Measurements from ENCODE around the gene TAGAP.

DNA sequence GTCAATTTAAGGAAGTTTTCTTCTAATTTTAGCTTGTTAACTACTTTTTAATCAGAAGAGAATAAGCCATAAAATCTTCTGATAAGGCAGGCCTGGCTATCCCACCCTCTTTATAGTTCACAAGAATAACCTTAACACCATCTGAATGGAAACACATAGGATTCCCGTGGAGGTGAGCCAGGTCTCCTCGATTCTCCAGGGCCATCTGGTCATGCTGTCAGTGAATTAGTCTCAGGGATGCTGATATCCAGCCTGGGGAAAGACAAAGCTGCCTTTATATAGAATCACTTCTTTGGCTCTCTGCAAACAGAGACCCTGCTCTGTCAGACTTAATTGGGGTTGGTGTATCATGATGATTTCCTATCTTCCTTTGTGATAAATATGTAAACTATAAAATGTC, 30.1 kb upstream of the TAGAP start:
- TF ChIP-seq, protein P1, sequence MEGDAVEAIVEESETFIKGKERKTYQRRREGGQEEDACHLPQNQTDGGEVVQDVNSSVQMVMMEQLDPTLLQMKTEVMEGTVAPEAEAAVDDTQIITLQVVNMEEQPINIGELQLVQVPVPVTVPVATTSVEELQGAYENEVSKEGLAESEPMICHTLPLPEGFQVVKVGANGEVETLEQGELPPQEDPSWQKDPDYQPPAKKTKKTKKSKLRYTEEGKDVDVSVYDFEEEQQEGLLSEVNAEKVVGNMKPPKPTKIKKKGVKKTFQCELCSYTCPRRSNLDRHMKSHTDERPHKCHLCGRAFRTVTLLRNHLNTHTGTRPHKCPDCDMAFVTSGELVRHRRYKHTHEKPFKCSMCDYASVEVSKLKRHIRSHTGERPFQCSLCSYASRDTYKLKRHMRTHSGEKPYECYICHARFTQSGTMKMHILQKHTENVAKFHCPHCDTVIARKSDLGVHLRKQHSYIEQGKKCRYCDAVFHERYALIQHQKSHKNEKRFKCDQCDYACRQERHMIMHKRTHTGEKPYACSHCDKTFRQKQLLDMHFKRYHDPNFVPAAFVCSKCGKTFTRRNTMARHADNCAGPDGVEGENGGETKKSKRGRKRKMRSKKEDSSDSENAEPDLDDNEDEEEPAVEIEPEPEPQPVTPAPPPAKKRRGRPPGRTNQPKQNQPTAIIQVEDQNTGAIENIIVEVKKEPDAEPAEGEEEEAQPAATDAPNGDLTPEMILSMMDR (IDR thresholded peaks at IDR 0.05), result no peak
- TF ChIP-seq, protein P2, sequence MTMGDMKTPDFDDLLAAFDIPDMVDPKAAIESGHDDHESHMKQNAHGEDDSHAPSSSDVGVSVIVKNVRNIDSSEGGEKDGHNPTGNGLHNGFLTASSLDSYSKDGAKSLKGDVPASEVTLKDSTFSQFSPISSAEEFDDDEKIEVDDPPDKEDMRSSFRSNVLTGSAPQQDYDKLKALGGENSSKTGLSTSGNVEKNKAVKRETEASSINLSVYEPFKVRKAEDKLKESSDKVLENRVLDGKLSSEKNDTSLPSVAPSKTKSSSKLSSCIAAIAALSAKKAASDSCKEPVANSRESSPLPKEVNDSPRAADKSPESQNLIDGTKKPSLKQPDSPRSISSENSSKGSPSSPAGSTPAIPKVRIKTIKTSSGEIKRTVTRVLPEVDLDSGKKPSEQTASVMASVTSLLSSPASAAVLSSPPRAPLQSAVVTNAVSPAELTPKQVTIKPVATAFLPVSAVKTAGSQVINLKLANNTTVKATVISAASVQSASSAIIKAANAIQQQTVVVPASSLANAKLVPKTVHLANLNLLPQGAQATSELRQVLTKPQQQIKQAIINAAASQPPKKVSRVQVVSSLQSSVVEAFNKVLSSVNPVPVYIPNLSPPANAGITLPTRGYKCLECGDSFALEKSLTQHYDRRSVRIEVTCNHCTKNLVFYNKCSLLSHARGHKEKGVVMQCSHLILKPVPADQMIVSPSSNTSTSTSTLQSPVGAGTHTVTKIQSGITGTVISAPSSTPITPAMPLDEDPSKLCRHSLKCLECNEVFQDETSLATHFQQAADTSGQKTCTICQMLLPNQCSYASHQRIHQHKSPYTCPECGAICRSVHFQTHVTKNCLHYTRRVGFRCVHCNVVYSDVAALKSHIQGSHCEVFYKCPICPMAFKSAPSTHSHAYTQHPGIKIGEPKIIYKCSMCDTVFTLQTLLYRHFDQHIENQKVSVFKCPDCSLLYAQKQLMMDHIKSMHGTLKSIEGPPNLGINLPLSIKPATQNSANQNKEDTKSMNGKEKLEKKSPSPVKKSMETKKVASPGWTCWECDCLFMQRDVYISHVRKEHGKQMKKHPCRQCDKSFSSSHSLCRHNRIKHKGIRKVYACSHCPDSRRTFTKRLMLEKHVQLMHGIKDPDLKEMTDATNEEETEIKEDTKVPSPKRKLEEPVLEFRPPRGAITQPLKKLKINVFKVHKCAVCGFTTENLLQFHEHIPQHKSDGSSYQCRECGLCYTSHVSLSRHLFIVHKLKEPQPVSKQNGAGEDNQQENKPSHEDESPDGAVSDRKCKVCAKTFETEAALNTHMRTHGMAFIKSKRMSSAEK (CRISPR knock-in tag; IDR thresholded peaks at IDR 0.05; ENCODE audit: borderline replicate concordance), result no peak
- TF ChIP-seq, protein P3, sequence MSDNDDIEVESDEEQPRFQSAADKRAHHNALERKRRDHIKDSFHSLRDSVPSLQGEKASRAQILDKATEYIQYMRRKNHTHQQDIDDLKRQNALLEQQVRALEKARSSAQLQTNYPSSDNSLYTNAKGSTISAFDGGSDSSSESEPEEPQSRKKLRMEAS (CRISPR knock-in tag; IDR thresholded peaks at IDR 0.05), result no peak
- TF ChIP-seq SMAD3 (CRISPR knock-in tag; IDR thresholded peaks at IDR 0.05; ENCODE audit: borderline replicate concordance), result no peak
- TF ChIP-seq, protein P4, sequence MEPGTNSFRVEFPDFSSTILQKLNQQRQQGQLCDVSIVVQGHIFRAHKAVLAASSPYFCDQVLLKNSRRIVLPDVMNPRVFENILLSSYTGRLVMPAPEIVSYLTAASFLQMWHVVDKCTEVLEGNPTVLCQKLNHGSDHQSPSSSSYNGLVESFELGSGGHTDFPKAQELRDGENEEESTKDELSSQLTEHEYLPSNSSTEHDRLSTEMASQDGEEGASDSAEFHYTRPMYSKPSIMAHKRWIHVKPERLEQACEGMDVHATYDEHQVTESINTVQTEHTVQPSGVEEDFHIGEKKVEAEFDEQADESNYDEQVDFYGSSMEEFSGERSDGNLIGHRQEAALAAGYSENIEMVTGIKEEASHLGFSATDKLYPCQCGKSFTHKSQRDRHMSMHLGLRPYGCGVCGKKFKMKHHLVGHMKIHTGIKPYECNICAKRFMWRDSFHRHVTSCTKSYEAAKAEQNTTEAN (CRISPR knock-in tag; IDR thresholded peaks at IDR 0.05), result no peak
- no peak for TF ChIP-seq NFYB (CRISPR knock-in tag; conservative IDR thresholded peaks at IDR 0.05; ENCODE audit: low read depth)
- TF ChIP-seq FOXP1 (CRISPR knock-in tag; IDR thresholded peaks at IDR 0.05; ENCODE audit: borderline replicate concordance), result no peak
- TF ChIP-seq, protein P5, sequence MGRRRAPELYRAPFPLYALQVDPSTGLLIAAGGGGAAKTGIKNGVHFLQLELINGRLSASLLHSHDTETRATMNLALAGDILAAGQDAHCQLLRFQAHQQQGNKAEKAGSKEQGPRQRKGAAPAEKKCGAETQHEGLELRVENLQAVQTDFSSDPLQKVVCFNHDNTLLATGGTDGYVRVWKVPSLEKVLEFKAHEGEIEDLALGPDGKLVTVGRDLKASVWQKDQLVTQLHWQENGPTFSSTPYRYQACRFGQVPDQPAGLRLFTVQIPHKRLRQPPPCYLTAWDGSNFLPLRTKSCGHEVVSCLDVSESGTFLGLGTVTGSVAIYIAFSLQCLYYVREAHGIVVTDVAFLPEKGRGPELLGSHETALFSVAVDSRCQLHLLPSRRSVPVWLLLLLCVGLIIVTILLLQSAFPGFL (CRISPR knock-in tag; IDR thresholded peaks at IDR 0.05; ENCODE audit: borderline replicate concordance), result no peak
- TF ChIP-seq, protein P6, sequence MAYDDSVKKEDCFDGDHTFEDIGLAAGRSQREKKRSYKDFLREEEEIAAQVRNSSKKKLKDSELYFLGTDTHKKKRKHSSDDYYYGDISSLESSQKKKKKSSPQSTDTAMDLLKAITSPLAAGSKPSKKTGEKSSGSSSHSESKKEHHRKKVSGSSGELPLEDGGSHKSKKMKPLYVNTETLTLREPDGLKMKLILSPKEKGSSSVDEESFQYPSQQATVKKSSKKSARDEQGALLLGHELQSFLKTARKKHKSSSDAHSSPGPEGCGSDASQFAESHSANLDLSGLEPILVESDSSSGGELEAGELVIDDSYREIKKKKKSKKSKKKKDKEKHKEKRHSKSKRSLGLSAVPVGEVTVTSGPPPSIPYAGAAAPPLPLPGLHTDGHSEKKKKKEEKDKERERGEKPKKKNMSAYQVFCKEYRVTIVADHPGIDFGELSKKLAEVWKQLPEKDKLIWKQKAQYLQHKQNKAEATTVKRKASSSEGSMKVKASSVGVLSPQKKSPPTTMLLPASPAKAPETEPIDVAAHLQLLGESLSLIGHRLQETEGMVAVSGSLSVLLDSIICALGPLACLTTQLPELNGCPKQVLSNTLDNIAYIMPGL (CRISPR knock-in tag; IDR thresholded peaks at IDR 0.05), result no peak
- TF ChIP-seq JAZF1 (CRISPR knock-in tag; IDR thresholded peaks at IDR 0.05), result no peak
- no peak for TF ChIP-seq NR2C2 (CRISPR knock-in tag; IDR thresholded peaks at IDR 0.05)

Measured in WTC11 (cell line).